Breast epithelium (tissue), 3 donors: ENCODE results near the gene MCHR2.

Experiments used
- CTCF ChIP-seq, 3 donors: fragments of 450-650 bp; IDR thresholded peaks; one replicate each; pipeline ENCODE4 v1.5.1; 2016 to 2017; ENCODE audit warnings: antibody characterized with exemption in 3 of 3, mild to moderate bottlenecking in 3 of 3, moderate library complexity in 3 of 3
- POLR2AphosphoS5 ChIP-seq, 3 donors: sonication (generic); formaldehyde crosslinking; IDR thresholded peaks; one replicate each; pipeline ENCODE4 v1.6.1; 2017; ENCODE audit warnings: antibody characterized with exemption in 3 of 3

GRCh38 chr6:99882128-99882702 is 111.8 kb downstream of the MCHR2 start:
- TF ChIP-seq CTCF (IDR thresholded peaks at IDR 0.05) (no peak), POLR2AphosphoS5 (IDR thresholded peaks at IDR 0.05) (no peak)
